ENCODE data around the gene PRDM8. TPM values are rescaled to one million over a fixed set of nuclear protein-coding genes. Genes with fewer than 3 reads are reported as not detected.
A peak's percentile ranks its signal among the peaks of the same experiment; 100 is the strongest.

PRDM8 gene
- total RNA-seq, 4 donors from 2014 or later: 4.5 to 13.1 (median 12.6) TPM

DNA sequence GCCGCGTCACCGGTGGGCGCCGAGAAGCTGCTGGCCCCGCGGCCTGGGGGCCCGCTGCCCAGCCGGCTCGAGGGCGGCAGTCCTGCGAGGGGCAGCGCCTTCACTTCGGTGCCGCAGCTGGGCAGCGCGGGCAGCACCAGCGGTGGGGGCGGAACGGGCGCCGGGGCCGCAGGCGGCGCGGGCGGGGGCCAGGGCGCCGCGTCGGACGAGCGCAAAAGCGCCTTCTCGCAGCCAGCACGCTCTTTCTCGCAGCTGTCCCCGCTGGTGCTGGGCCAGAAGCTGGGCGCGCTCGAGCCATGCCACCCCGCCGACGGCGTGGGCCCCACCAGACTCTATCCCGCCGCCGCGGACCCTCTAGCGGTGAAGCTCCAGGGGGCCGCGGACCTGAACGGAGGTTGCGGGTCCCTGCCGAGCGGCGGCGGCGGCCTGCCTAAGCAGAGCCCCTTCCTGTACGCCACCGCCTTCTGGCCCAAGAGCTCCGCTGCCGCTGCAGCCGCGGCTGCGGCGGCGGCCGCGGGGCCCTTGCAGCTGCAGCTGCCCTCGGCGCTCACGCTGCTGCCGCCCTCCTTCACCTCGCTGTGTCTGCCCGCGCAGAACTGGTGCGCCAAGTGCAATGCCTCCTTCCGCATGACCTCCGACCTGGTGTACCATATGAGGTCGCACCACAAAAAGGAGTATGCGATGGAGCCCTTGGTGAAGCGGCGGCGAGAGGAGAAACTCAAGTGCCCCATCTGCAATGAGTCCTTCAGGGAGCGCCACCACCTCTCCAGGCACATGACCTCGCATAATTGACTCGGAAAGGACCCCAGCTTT is 5.6 kb downstream of the PRDM8 start:
- Histone ChIP-seq H3K4me3 (peak overlapping the region; percentile 61 to 63), H3K4me1 (no peaks in the 10 kb centered on the region), H3K9me3 (no peaks in the 10 kb centered on the region), H3K27me3 (no peaks in the 10 kb centered on the region), H3K36me3 (no peaks in the 10 kb centered on the region), H3K27ac (peak overlapping the region; percentile 94)
- peak in 1 of 2 donors; percentile 35 for DNase-seq
- intact Hi-C loops (cut with DNase I; ENCODE audit: low total_unique reads): no loop called here
- no peak for TF ChIP-seq POLR2A (IDR thresholded peaks at IDR 0.05)
- TF ChIP-seq, protein P1, sequence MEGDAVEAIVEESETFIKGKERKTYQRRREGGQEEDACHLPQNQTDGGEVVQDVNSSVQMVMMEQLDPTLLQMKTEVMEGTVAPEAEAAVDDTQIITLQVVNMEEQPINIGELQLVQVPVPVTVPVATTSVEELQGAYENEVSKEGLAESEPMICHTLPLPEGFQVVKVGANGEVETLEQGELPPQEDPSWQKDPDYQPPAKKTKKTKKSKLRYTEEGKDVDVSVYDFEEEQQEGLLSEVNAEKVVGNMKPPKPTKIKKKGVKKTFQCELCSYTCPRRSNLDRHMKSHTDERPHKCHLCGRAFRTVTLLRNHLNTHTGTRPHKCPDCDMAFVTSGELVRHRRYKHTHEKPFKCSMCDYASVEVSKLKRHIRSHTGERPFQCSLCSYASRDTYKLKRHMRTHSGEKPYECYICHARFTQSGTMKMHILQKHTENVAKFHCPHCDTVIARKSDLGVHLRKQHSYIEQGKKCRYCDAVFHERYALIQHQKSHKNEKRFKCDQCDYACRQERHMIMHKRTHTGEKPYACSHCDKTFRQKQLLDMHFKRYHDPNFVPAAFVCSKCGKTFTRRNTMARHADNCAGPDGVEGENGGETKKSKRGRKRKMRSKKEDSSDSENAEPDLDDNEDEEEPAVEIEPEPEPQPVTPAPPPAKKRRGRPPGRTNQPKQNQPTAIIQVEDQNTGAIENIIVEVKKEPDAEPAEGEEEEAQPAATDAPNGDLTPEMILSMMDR (IDR thresholded peaks at IDR 0.05): peak in 2 of 4 experiments; percentile 3 to 10

DNA sequence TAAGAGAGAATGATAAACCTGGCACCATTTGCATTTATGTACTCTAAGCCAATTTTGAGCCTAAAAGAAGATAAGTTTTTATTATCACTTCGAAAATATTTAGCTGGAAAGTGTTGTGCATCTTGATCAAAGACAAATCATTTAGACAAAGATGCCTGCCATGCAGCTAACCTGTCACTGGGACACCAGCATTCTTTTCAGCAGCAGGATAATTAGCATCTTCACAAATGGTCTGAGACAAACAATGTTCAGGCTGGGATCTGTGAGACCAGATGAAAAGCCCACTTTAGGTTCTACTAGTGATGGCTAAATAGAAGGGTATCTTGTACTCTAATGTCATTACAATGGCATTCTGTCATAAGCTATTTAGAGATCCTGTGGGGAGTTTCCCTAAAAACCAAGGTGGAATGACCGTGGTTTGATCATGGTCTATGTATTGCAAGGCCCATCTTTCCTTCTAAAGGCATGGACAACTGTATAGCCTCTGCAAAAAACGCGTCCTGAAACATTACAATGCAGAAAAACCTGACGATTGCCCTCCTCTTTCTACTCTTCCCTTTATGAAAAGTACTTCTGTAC is 7.2 kb downstream of the PRDM8 start:
- Histone ChIP-seq H3K27me3 (no peaks in the 10 kb centered on the region), H3K27ac (no peak overlapping the region), H3K4me1 (no peaks in the 10 kb centered on the region), H3K9me3 (no peaks in the 10 kb centered on the region), H3K36me3 (no peaks in the 10 kb centered on the region), H3K4me3 (no peak overlapping the region)
- no peak for DNase-seq
- TF ChIP-seq, protein P1 (IDR thresholded peaks at IDR 0.05): no peak
- TF ChIP-seq POLR2A (IDR thresholded peaks at IDR 0.05): no peak
- intact Hi-C loops (cut with DNase I; ENCODE audit: low total_unique reads): no loop called here

DNA sequence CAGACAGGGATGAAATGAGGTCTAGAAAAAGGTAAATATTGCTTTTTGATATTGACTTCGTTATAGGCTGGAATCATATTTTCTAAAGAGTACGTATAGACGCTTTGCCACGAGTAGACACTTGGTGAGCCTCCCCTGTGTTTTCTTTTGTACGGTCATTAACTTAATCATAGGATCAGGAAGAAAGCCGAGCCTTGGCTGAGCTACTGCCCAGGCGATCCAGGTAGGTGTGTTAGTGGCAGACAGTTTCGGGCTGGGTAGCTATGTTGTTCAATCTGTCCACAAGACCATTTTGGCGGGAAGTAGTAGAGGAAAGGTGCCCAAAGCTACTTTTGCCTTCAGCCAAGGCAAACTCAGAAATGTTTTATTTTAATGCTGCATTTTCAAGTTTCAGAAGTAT is 8.8 kb downstream of the PRDM8 start:
- no peaks in the 10 kb centered on the region for H3K36me3 ChIP-seq
- H3K4me3 ChIP-seq: no peak overlapping the region
- no peaks in the 10 kb centered on the region for H3K27me3 ChIP-seq
- TF ChIP-seq, protein P1 (IDR thresholded peaks at IDR 0.05): no peak
- TF ChIP-seq POLR2A (IDR thresholded peaks at IDR 0.05): no peak
- no peak for DNase-seq
- H3K27ac ChIP-seq: no peak overlapping the region
- H3K9me3 ChIP-seq: no peaks in the 10 kb centered on the region
- H3K4me1 ChIP-seq: no peaks in the 10 kb centered on the region
- intact Hi-C loops (cut with DNase I; ENCODE audit: low total_unique reads): no loop called here

DNA sequence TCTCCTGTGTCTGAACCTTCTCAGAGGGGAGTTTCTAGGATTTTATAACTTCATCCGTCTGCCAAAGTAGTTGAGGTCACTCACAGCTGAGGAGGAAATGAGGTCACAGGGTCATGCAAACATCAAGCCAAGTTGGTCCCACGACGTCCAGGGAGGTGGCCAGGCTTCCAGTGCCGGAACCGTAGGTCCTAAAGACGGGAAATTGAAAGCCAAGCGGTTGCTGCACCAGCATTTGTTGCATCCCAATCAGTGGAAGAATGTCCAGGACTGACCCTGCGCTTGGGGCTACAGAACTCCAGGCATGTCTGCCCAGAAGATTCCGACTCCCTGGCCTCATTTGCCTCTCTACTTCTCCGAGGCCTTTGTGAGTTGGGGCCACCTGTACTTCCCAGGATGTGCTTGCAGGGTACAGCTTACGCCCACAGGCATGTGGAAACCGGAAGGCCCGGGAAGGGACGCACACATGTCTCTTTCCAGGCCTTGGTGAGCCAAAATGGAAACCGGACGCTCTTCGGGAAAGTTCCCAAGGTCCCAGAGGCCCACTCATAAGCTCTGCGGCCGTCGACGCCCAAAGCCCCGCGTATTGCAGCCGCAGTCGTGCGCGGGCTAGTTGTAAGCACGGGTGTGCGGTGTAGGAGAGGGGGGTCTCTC is 9.3 kb downstream of the PRDM8 start:
- Histone ChIP-seq H3K4me1 (no peaks in the 10 kb centered on the region), H3K27ac (no peak overlapping the region), H3K4me3 (no peak overlapping the region), H3K27me3 (no peaks in the 10 kb centered on the region), H3K9me3 (no peaks in the 10 kb centered on the region), H3K36me3 (no peaks in the 10 kb centered on the region)
- DNase-seq: peak in 1 of 2 donors; percentile 48
- no peak for TF ChIP-seq POLR2A (IDR thresholded peaks at IDR 0.05)
- TF ChIP-seq, protein P1 (IDR thresholded peaks at IDR 0.05): no peak
- intact Hi-C loops (cut with DNase I; ENCODE audit: low total_unique reads): no loop called here

DNA sequence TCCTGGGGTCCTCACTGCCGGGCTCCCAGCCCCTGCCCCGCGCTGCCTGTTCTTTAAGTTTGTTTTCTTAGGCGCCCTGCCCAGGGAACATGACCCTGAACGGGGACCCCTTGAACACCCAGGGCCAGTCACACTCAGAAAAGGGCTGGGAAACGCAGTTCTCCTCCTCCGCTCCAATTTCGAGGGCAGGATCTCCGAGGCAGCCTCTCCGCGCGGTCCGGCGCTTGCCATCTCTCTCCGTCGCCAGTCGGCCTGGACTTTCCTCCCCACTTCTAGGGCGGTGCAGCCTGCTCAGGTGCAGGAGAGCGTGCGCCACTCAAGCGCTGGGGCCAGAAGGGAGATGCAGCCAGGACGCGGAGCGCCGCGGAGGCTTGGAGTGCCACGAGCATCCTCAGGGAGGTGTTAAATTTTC is 9.9 kb downstream of the PRDM8 start:
- Histone ChIP-seq H3K36me3 (no peaks in the 10 kb centered on the region), H3K27ac (no peak overlapping the region), H3K9me3 (no peaks in the 10 kb centered on the region), H3K27me3 (no peaks in the 10 kb centered on the region), H3K4me1 (no peaks in the 10 kb centered on the region), H3K4me3 (no peak overlapping the region)
- intact Hi-C loops (cut with DNase I; ENCODE audit: low total_unique reads): no loop called here
- no peak for TF ChIP-seq POLR2A (IDR thresholded peaks at IDR 0.05)
- TF ChIP-seq, protein P1 (IDR thresholded peaks at IDR 0.05): no peak
- DNase-seq: no peak

Measured in uterus (tissue), 4 donors.